PFSK-1 (cell line): ENCODE results near the gene ABHD16B.

ENCODE experiments used
- POLR2AphosphoS5 ChIP-seq: IDR thresholded peaks from 2 replicates; pipeline ENCODE4 v1.6.1; 2012; ENCODE audit warnings: low read depth, mild to moderate bottlenecking, control low read depth, low read length, moderate library complexity
- REST ChIP-seq, 2 experiments: IDR thresholded peaks; 2 replicates each; pipeline versions ENCODE4 v1.6.1 to v1.8.0; 2011 to 2012; ENCODE audit warnings: low read depth in 2 of 2, low read length in 2 of 2, control low read depth in 1 of 2, inconsistent platforms in 1 of 2, mild to moderate bottlenecking in 1 of 2, moderate library complexity in 1 of 2; ENCODE audit not compliant: insufficient read depth in 1 of 2
- SIN3A ChIP-seq: IDR thresholded peaks from 2 replicates; pipeline ENCODE4 v1.6.1; 2012; ENCODE audit warnings: mild to moderate bottlenecking, low read length, moderate library complexity, borderline replicate concordance; ENCODE audit not compliant: insufficient read depth

GRCh38 chr20:63864978-63865640, 3.8 kb downstream of the ABHD16B start, which contains the start of gene TPD52L2:
- TF ChIP-seq SIN3A (no peak), REST (IDR thresholded peaks at IDR 0.05; ENCODE audit: insufficient read depth in 1 of 2, low read depth in 2 of 2, low read length in 2 of 2) (no peak), POLR2AphosphoS5 (peak; percentile 89)
